Lower lobe of right lung (tissue), 2 donors: Measurements from ENCODE around the gene MOB1A. TPM values are rescaled to one million over a fixed set of nuclear protein-coding genes. Genes with fewer than 3 reads are reported as not detected.
"Not testable (repeated sequence)": the region's sequence is repeated elsewhere in the genome, so short reads cannot be mapped to it uniquely, and the experiment has no call there.

Source experiments
- ATAC-seq, 2 donors: fragments of 200-7000 bp; cut with Tn5 transposase; one replicate each; pipeline ENCODE4 v1.9.1; 2020 to 2022; ENCODE audit warnings: mild to moderate bottlenecking in 2 of 2, moderate library complexity in 2 of 2
- DNase-seq: peaks from one replicate; pipeline ENCODE4 v3.0.0-alpha.2; 2020
- H3K27ac ChIP-seq: fragments of 200-600 bp; one replicate; pipeline ENCODE4 v1.8.0; 2022
- H3K27me3 ChIP-seq: fragments of 200-600 bp; one replicate; pipeline ENCODE4 v1.8.0; 2022; ENCODE audit warnings: low read depth
- H3K36me3 ChIP-seq: fragments of 200-600 bp; one replicate; pipeline ENCODE4 v1.8.0; 2022; ENCODE audit warnings: mild to moderate bottlenecking
- H3K4me1 ChIP-seq: fragments of 200-600 bp; one replicate; pipeline ENCODE4 v1.8.0; 2022
- H3K4me3 ChIP-seq: fragments of 200-600 bp; one replicate; pipeline ENCODE4 v1.8.0; 2022; ENCODE audit warnings: mild to moderate bottlenecking
- H3K9me3 ChIP-seq: fragments of 200-600 bp; one replicate; pipeline ENCODE4 v1.8.0; 2022
- intact Hi-C: fragments of 100-400 bp; cut with DNase I; formaldehyde crosslinking; loops from one replicate; pipeline ENCODE4 v1.11.0; 2022
- total RNA-seq: library from RNA; stranded (reverse); fragmentation: NEBNext Ultra II Directional; extraction: Animal tissue kit (Norgen Biotek cat#: 25700); gene quantifications from one replicate; pipeline ENCODE4 v1.2.1, GENCODE V29; 2021
- TF ChIP-seq, protein P1 (sequence below): fragments of 200-600 bp; IDR thresholded peaks from one replicate; pipeline ENCODE4 v1.8.0; 2022; ENCODE audit warnings: antibody characterized with exemption, mild to moderate bottlenecking
- donor health status: DM: no; HTN: yes; CAD: no; lungs with severe emphysema.

The MOB1A gene
- total RNA-seq, 1 donor from 2014 or later = 146 TPM

DNA sequence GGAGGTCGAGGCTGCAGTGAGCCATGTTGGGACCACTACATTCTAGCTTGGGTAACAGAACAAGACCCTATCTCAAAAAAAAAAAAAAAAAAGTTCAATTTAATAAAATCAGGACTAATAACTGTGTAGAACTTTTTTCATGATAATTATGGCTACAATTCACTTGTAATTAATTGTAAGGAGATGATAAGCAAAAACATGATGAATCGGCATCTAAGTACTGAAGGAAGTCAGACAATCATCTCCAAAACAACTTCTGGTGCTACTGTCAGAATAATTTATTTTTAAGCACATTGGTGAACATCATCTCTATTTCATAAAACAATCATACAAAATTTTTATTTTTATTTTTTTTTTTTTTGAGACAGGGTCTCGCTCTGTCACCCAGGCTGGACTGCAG is 10.0 kb upstream of the MOB1A start:
- DNase-seq (no peak), ATAC-seq (no peak)
- intact Hi-C loops = no loop called here

DNA sequence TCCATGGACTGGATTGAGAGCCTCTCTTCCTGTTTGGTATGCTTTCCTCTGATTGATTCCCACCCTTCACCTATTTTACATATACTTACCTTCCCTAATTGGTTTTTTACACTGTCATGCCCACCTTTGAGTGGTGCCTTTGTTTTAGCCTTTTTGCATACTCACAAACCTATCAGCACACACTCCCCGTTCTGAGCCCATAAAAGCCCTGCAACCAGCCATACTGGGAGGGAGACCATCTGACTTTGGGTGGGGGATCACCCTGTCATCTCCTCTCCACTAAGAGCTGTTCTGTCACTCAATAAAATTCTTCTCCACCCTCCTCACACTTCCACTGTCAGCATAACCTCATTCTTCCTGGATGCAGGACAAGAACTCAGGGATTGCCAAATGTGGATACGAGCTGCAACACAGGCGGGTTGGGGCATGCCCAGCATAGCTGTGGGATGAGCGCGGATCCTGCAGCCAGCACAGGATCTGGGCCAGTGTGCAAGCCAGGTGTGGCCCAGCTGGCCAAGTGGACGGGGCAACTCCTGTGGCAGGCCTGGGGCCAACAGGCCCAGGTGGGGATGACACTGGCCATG is 9.4 kb upstream of the MOB1A start:
- Histone ChIP-seq H3K36me3 (no peaks in the 10 kb centered on the region), H3K9me3 (no peaks in the 10 kb centered on the region), H3K27ac (no peak overlapping the region), H3K27me3 (no peaks in the 10 kb centered on the region), H3K4me3 (no peak overlapping the region), H3K4me1 (peaks cover 5% of the 10 kb centered on the region)
- no peak for DNase-seq
- peak in 1 of 2 donors; percentile 7 for ATAC-seq
- TF ChIP-seq, protein P1, sequence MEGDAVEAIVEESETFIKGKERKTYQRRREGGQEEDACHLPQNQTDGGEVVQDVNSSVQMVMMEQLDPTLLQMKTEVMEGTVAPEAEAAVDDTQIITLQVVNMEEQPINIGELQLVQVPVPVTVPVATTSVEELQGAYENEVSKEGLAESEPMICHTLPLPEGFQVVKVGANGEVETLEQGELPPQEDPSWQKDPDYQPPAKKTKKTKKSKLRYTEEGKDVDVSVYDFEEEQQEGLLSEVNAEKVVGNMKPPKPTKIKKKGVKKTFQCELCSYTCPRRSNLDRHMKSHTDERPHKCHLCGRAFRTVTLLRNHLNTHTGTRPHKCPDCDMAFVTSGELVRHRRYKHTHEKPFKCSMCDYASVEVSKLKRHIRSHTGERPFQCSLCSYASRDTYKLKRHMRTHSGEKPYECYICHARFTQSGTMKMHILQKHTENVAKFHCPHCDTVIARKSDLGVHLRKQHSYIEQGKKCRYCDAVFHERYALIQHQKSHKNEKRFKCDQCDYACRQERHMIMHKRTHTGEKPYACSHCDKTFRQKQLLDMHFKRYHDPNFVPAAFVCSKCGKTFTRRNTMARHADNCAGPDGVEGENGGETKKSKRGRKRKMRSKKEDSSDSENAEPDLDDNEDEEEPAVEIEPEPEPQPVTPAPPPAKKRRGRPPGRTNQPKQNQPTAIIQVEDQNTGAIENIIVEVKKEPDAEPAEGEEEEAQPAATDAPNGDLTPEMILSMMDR = no peak
- intact Hi-C loops = no loop called here

More for the DNA sequence above, 10.0 kb upstream of the MOB1A start:
- Histone ChIP-seq H3K27me3 (no peaks in the 10 kb centered on the region), H3K4me3 (no peak overlapping the region), H3K4me1 (peaks cover 5% of the 10 kb centered on the region), H3K27ac (no peak overlapping the region), H3K9me3 (no peaks in the 10 kb centered on the region), H3K36me3 (no peaks in the 10 kb centered on the region)
- TF ChIP-seq, protein P1 = no peak

DNA sequence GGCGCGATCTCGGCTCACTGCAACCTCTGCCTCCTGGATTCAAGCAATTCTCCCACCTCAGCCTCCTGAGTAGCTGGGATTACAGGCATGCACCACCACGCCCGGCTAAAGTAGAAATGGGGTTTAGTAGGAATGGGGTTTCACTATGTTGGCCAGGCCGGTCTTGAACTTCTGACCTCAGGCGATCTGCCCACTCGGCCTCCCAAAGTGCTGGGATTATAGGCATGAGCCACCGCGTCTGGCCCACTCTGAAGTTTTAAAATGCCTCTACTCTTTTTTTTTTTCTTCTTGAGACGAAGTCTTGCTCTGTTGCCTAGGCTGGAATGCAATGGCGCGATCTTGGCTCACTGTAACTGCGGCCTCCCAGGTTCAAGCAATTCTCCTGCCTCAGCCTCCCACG is 8.0 kb upstream of the MOB1A start:
- H3K27ac ChIP-seq = peak overlapping the region; percentile 77

DNA sequence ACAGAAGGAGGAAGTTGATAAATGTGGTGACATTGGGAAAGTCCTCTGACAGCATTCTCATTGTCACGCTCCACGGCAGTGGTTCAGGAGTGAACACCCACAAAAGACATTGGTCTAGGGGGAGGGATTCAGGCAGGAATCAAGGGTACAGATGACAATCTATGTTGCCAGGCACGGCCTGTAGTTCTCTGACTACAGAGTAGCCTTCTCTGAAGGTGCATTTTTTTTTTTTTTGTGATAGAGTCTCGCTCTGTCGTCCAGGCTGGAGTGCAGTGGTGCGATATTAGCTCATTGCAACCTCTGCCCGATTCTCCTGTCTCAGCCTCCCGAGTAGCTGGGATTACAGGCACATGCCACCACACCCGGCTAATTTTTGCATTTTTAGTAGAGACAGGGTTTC is 7.4 kb upstream of the MOB1A start:
- Histone ChIP-seq H3K4me1 (peaks cover 10% of the 10 kb centered on the region), H3K9me3 (no peaks in the 10 kb centered on the region), H3K36me3 (no peaks in the 10 kb centered on the region), H3K4me3 (no peak overlapping the region), H3K27me3 (no peaks in the 10 kb centered on the region), H3K27ac (peak overlapping the region; percentile 77)
- intact Hi-C loops = no loop called here
- ATAC-seq (peak; percentile 84 to 91), DNase-seq (peak; percentile 63)
- TF ChIP-seq, protein P1 = no peak

More for the DNA sequence above, 8.0 kb upstream of the MOB1A start:
- H3K4me1 ChIP-seq, H3K9me3 ChIP-seq, DNase-seq, H3K4me3 ChIP-seq, H3K36me3 ChIP-seq, intact Hi-C loops, ATAC-seq, H3K27me3 ChIP-seq: not testable (repeated sequence)

DNA sequence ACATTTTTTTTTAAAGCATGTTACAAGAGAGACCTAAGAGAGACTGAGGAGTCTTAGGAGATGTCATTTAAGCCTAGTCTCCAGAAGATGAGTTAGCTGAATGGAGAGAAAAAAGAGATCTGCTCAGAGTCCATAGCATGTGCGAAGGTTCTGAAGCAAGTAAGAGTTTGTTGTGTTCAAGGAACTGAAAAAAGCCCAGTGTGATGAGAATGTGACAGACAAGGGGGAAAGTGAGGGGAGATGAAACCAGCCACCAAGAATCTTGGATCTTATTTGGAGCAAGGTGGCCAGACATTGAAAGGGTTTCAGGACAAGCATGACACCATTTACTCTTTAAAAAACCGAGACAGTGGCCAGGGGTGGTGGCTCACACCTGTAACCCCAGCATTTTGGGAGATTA is 5.2 kb upstream of the MOB1A start:
- DNase-seq (no peak), ATAC-seq (no peak)
- H3K27me3 ChIP-seq = no peaks in the 10 kb centered on the region
- no peaks in the 10 kb centered on the region for H3K9me3 ChIP-seq
- intact Hi-C loops = no loop called here
- TF ChIP-seq, protein P1 = no peak
- no peak overlapping the region for H3K4me3 ChIP-seq
- H3K4me1 ChIP-seq = peaks cover 20% of the 10 kb centered on the region
- no peak overlapping the region for H3K27ac ChIP-seq
- H3K36me3 ChIP-seq = no peaks in the 10 kb centered on the region

GRCh38 chr2:74181739-74182138 is 3.1 kb upstream of the MOB1A start:
- no peaks in the 10 kb centered on the region for H3K27me3 ChIP-seq
- H3K36me3 ChIP-seq = peaks cover 4% of the 10 kb centered on the region
- TF ChIP-seq, protein P1 = no peak
- peak overlapping the region; percentile 60 for H3K27ac ChIP-seq
- intact Hi-C loops = no loop called here
- ATAC-seq = peak; percentile 2 to 63
- DNase-seq = peak; percentile 65
- no peaks in the 10 kb centered on the region for H3K9me3 ChIP-seq
- no peak overlapping the region for H3K4me3 ChIP-seq
- peaks cover 25% of the 10 kb centered on the region for H3K4me1 ChIP-seq
